ENCODE data around the gene NUDC. TPM values are rescaled to one million over a fixed set of nuclear protein-coding genes. Genes with fewer than 3 reads are reported as not detected.

Gene NUDC
- total and polyA plus RNA-seq, 9 of the 15 experiments (the other 6 are each of a cell fraction or from before 2014, with no cell fraction given) = 9.8 to 234 (median 149) TPM

DNA sequence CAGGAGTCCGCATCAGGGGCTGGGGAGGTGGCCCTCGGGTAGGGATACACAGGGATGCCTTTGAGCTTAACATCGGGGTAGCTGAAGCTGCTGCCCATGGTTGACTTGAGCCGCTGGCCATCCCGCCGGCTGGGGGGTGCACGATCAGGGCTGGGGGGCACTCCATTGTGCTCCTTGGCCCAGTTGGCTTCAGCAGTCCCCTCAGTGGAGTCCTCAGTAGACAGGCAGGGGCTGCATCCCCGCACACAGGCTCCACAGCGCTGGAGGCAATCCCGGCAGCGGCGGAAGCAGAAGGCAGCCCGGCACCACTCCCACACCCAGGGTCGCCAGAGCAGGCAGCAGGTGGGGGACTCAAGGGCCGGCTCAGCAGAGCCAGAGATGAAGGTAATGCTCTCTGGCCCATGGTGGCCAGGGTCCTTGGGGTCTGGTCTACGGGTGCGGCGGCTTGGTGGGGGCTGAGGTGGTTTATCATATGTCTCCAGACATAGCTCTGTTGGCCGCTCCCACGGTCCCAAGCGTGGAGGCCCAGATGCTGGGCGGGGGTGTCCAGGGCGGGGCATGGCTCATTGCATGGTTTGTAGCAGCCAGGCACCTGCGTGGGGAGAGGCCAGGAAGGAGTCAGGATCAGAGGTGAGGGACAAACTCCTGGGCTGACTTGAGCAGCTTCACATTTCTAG lies 30.4 kb downstream of the NUDC start (continued):
- TF ChIP-seq ARID1B (IDR thresholded peaks at IDR 0.05) (peak; percentile 78), ZKSCAN8 (CRISPR knock-in tag; IDR thresholded peaks at IDR 0.05) (no peak), NELFE (IDR thresholded peaks at IDR 0.05; ENCODE audit: insufficient read depth, insufficient read length) (no peak), SMARCC2 (IDR thresholded peaks at IDR 0.05; ENCODE audit: low read depth) (no peak), MTA2 (IDR thresholded peaks at IDR 0.05; ENCODE audit: low read depth) (peak; percentile 45; the same call in 1 of the 2 replicates), NFE2 (IDR thresholded peaks at IDR 0.05; ENCODE audit: low read depth) (no peak), ZBTB7A (IDR thresholded peaks at IDR 0.05; ENCODE audit: borderline replicate concordance, control insufficient read depth, low read depth, low read length) (peak; percentile 96), CBFA2T3 (IDR thresholded peaks at IDR 0.05) (peak; percentile 87), TEAD4 (IDR thresholded peaks at IDR 0.05; ENCODE audit: low read length) (peak; percentile 65), TEAD4 (CRISPR knock-in tag; IDR thresholded peaks at IDR 0.05; ENCODE audit: borderline replicate concordance) (no peak), TAL1 (IDR thresholded peaks at IDR 0.05) (peak; percentile 70), TCF3 (CRISPR knock-in tag; IDR thresholded peaks at IDR 0.05) (peak; percentile 82), ZFP36 (IDR thresholded peaks at IDR 0.05; ENCODE audit: low read depth, low read length, partially characterized antibody) (peak; percentile 15), CBFA2T2 (conservative IDR thresholded peaks at IDR 0.05) (peak; percentile 73)
- TF ChIP-seq, protein P1, sequence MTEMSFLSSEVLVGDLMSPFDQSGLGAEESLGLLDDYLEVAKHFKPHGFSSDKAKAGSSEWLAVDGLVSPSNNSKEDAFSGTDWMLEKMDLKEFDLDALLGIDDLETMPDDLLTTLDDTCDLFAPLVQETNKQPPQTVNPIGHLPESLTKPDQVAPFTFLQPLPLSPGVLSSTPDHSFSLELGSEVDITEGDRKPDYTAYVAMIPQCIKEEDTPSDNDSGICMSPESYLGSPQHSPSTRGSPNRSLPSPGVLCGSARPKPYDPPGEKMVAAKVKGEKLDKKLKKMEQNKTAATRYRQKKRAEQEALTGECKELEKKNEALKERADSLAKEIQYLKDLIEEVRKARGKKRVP (CRISPR knock-in tag; IDR thresholded peaks at IDR 0.05) = no peak
- TF ChIP-seq, protein P2, sequence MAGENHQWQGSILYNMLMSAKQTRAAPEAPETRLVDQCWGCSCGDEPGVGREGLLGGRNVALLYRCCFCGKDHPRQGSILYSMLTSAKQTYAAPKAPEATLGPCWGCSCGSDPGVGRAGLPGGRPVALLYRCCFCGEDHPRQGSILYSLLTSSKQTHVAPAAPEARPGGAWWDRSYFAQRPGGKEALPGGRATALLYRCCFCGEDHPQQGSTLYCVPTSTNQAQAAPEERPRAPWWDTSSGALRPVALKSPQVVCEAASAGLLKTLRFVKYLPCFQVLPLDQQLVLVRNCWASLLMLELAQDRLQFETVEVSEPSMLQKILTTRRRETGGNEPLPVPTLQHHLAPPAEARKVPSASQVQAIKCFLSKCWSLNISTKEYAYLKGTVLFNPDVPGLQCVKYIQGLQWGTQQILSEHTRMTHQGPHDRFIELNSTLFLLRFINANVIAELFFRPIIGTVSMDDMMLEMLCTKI (IDR thresholded peaks at IDR 0.05; ENCODE audit: partially characterized antibody) = no peak
- TF ChIP-seq, protein P3, sequence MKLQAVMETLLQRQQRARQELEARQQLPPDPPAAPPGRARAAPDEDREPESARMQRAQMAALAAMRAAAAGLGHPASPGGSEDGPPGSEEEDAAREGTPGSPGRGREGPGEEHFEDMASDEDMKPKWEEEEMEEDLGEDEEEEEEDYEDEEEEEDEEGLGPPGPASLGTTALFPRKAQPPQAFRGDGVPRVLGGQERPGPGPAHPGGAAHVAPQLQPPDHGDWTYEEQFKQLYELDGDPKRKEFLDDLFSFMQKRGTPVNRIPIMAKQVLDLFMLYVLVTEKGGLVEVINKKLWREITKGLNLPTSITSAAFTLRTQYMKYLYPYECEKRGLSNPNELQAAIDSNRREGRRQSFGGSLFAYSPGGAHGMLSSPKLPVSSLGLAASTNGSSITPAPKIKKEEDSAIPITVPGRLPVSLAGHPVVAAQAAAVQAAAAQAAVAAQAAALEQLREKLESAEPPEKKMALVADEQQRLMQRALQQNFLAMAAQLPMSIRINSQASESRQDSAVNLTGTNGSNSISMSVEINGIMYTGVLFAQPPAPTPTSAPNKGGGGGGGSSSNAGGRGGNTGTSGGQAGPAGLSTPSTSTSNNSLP (IDR thresholded peaks at IDR 0.05; ENCODE audit: borderline replicate concordance, low read depth, low read length) = no peak
- TF ChIP-seq, protein P4, sequence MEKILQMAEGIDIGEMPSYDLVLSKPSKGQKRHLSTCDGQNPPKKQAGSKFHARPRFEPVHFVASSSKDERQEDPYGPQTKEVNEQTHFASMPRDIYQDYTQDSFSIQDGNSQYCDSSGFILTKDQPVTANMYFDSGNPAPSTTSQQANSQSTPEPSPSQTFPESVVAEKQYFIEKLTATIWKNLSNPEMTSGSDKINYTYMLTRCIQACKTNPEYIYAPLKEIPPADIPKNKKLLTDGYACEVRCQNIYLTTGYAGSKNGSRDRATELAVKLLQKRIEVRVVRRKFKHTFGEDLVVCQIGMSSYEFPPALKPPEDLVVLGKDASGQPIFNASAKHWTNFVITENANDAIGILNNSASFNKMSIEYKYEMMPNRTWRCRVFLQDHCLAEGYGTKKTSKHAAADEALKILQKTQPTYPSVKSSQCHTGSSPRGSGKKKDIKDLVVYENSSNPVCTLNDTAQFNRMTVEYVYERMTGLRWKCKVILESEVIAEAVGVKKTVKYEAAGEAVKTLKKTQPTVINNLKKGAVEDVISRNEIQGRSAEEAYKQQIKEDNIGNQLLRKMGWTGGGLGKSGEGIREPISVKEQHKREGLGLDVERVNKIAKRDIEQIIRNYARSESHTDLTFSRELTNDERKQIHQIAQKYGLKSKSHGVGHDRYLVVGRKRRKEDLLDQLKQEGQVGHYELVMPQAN (IDR thresholded peaks at IDR 0.05; ENCODE audit: borderline replicate concordance) = no peak
- TF ChIP-seq, protein P5, sequence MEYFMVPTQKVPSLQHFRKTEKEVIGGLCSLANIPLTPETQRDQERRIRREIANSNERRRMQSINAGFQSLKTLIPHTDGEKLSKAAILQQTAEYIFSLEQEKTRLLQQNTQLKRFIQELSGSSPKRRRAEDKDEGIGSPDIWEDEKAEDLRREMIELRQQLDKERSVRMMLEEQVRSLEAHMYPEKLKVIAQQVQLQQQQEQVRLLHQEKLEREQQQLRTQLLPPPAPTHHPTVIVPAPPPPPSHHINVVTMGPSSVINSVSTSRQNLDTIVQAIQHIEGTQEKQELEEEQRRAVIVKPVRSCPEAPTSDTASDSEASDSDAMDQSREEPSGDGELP (CRISPR knock-in tag; IDR thresholded peaks at IDR 0.05; ENCODE audit: borderline replicate concordance) = peak; percentile 42; the same call in 1 of the 2 replicates
